ENCODE data around the gene GOLIM4.

DNA sequence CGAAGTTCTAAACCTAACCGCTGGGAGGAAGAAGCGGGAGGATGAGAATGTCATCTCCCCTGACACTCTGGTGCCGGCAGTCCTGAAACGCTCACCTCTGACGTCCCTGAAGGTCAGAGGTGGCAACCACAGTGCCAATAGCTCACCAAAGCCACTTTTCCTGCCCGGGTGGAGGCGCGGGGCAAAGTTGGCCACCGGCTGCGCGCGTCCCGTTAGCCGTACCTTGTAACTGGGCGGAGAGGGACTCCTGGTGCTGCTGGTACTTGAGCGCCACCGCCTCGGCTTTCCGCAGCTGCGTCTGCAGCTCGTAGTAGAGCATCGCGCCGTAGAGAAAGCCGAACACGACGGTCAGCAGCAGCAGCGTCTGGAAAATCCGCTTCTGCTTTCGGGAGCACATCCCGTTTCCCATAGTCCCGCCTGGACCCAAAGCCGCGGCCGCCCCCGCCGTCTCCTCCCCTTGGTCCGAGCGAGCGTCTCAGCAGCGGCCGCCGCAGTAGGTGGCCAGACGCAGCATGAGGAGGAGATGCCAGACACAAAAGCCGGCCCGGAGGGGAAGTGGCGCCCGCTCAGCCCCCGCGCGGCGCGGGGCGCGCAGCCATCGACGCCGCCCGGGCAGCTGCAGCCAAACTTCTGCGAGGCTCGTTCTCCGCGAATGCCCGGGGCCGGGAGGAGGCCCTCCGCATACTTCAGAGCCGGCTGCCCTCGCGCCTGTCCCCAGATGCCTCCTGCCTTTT lies 680 bp downstream of the GOLIM4 start:
- TF ChIP-seq, protein P1, sequence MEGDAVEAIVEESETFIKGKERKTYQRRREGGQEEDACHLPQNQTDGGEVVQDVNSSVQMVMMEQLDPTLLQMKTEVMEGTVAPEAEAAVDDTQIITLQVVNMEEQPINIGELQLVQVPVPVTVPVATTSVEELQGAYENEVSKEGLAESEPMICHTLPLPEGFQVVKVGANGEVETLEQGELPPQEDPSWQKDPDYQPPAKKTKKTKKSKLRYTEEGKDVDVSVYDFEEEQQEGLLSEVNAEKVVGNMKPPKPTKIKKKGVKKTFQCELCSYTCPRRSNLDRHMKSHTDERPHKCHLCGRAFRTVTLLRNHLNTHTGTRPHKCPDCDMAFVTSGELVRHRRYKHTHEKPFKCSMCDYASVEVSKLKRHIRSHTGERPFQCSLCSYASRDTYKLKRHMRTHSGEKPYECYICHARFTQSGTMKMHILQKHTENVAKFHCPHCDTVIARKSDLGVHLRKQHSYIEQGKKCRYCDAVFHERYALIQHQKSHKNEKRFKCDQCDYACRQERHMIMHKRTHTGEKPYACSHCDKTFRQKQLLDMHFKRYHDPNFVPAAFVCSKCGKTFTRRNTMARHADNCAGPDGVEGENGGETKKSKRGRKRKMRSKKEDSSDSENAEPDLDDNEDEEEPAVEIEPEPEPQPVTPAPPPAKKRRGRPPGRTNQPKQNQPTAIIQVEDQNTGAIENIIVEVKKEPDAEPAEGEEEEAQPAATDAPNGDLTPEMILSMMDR (conservative IDR thresholded peaks at IDR 0.05; ENCODE audit: low read depth, low read length), result peak; percentile 37; the same call in 1 of the 2 replicates
- no peak for TF ChIP-seq EZH2 (IDR thresholded peaks at IDR 0.05; ENCODE audit: low read length, unreplicated experiment)
